Iris pigment epithelial cell (primary cell): Measurements from ENCODE around the gene MEPCE.
A peak's percentile ranks its signal among the peaks of the same experiment; 100 is the strongest.

Source experiments
- DNase-seq: peaks from one replicate; pipeline ENCODE4 v3.0.0-alpha.2; 2011; ENCODE audit warnings: low read depth

MEPCE gene

GRCh38 chr7:100407285-100408180, 22.1 kb upstream of the MEPCE start:
- peak; percentile 84 for DNase-seq

- no peak for DNase-seq
Measured at GRCh38 chr7:100411101-100411500, 18.5 kb upstream of the MEPCE start.

- DNase-seq: no peak
Measured at GRCh38 chr7:100413346-100413745, 16.3 kb upstream of the MEPCE start.

DNA sequence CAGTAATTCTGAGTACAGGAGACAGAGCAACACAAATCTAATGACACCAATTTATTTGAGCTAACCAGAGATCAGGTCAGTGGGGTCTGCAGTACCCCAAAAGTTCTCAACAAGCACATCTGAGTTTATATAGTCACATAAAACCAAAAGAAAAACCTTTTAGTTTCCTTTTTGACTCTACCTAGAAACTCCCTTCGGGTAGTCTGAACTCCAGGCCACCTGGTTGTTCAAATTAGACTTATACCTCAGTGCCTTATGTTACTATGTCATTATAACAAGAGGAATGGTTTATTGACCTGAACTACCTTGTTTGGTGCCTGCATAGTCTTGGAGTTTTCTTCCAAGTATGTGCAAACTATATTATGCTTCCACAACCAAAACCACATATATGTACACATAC, 15.7 kb upstream of the MEPCE start:
- DNase-seq: no peak

GRCh38 chr7:100415448-100415847, 14.2 kb upstream of the MEPCE start:
- no peak for DNase-seq

GRCh38 chr7:100418930-100419659, 10.5 kb upstream of the MEPCE start:
- no peak for DNase-seq

DNA sequence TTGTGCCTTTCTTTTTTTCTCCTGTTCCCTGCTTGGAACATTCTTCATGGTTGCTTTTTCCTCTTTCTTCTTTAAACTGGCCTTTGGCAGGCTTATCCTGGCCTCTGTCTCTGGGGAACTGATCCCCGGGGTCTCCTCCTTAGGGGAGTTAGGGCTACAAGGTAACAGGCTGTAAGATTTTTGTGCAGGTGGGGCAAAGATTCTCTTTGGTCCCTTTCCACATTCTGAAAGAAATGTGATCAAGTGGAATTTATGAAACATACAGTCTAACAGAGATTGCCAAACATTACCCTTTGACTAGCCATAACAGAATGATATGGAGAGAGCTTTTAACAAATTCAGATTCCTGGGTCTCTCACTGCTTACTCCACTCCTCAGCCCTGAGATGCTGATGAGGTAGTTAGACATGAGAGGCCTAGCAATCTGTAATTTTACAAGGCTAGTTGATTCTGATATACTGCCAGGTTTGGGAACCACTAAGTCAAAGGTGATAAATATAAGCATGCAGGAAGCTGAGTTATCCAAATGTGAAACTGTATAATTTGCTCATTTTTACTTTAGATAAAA, 9.9 kb upstream of the MEPCE start:
- DNase-seq: no peak

DNA sequence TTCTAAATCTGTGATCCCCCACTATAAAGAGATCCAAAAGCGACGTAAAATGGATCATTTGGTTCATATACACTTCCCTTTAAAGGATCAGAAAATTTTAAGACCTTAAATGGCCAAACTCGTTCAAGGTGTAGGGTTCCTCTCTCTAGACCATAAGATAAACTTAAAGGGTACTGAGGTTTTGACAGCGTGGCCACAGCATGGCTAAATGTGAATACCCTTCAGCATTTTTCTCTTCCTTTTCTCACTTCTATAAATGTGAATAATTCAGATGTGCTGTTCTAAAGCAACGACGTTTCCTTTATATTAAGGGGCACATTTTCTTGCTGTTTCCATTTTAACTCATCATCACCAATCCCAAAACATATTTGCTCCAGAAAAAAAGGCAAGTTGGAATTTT, 6.3 kb upstream of the MEPCE start:
- no peak for DNase-seq

GRCh38 chr7:100425347-100425746, 4.3 kb upstream of the MEPCE start:
- no peak for DNase-seq

DNA sequence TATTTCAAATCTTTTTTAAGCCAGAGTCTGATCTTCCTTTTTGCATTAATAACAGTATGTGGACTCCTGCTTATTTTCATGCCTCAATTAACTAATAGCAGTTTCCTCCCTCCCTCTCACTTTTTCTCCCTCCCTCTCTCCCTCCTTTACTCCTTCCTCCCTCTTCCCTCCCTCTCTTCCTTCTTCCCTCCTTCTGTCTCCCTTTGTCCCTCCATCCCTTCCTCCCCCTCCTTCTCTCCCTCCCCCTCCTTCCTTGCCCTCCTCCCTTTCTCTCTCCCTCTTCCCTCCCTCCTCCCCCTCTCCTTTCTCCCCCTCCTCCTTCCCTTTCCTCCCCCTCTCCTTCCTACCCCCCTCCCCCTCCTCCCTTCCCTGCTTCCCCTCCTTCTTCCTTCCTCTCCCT, 3.1 kb upstream of the MEPCE start:
- DNase-seq: no peak

DNA sequence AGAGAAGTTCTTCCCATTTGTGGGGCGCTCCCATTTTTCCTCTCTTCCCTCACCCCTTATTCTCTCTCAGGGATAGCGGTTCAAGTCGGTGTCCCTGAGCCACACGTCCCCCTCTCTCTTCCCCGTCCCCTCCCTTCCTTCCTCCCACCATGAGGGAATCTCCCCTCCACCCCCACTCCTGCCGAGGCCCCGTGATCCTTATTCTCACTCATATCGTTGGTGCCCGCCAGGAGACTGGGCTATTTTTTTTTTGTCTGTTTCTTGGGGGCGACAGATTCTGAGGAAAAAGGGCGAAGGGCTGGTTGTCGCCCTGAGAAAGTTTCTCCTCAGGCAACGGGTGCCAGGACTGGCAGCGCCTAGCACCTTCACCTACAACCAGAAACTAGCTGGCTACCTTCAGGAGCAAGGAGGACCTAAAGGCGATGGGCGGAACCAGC, 1.9 kb upstream of the MEPCE start:
- no peak for DNase-seq

DNA sequence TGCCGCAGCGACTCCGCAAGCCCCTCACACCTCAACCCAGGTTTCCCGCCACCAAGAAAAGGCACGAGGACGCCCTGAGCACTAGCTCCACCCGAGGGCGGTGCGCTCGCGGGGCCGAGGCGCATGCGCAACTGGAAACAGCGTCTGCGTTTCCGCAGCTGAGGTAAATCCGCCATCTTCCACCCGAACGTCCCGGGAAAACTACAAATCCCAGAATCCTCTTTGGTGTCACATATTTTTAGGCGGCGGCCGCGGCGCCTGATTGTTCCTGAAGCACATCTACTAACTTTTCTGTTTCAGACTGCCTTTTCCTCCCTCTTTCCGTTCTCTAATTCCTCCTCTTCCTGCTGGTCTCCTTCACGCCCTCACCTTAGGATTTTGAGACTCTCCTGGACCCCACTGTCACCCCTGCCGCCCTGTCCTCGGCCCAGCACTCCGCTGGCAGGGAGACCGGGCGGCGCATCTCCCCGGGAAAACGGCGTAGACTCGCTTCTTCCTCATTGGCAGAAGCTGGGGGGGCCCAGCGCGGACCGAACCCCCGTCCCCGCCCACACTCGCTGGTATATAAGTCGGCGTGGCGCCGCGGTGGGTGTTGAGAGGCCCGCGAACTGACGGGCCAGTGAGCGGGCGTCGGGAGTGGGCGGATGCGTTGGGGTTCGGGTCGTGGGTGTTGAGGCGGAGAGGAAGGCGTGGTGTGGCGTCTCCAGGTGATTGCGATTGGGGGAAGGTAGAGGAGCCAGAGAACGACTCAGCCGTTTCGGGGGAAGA, 1.2 kb upstream of the MEPCE start, which contains the start of gene ZCWPW1:
TSS of gene ZCWPW1 (minus strand) at position 505 of the 768 bp plus-strand sequence. CDS start 8,054 bp downstream, outside the sequence.
- DNase-seq: peak; percentile 97

- DNase-seq: peak; percentile 100
Measured at GRCh38 chr7:100428967-100429636, 529 bp upstream of the MEPCE start.

- peak; percentile 27 for DNase-seq
Measured at GRCh38 chr7:100430493-100431285, 1.1 kb downstream of the MEPCE start.

GRCh38 chr7:100431286-100431735, 1.7 kb downstream of the MEPCE start:
- no peak for DNase-seq

DNA sequence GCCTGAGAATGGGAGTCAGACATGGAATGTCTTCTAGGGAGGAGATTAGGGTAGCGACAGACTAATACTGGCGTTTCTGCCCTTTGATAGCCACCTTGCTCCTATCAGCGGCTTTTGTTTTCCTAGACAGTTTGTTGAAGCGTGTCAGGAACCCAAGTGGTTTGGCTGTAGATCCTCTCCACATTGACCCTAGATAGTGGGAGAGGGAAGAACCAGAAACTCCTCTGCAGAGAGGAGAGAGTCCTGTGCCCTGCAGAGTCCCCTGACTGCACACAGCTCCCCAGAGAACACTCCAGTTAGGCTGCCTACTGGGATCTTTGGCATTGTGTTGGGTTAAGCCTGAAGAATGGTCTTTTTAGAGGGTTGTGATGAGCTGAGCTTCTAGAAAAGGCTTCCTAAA, 2.4 kb downstream of the MEPCE start:
- DNase-seq: no peak

GRCh38 chr7:100432621-100433275, 3.1 kb downstream of the MEPCE start:
- DNase-seq: no peak

GRCh38 chr7:100433276-100433591, 3.6 kb downstream of the MEPCE start:
- no peak for DNase-seq

GRCh38 chr7:100433592-100434296, 4.1 kb downstream of the MEPCE start:
- DNase-seq: no peak
